OCI-LY7 (cell line): ENCODE measurements around the gene SOWAHD.

Experiments used
- EZH2phosphoT487 ChIP-seq: fragments of 200-600 bp; sonication (generic); IDR thresholded peaks from 2 replicates; pipeline ENCODE4 v1.6.1; 2018; ENCODE audit warnings: low read depth, borderline replicate concordance, mild to moderate bottlenecking, mixed run types, antibody characterized with exemption, low read length, moderate library complexity, mixed read lengths
- TF ChIP-seq, protein P1 (sequence below): fragments of 200-600 bp; sonication (generic); conservative IDR thresholded peaks from 2 replicates; pipeline ENCODE4 v1.5.1; 2014; ENCODE audit warnings: mild to moderate bottlenecking, antibody characterized with exemption, low read length, moderate library complexity, mixed read lengths

DNA sequence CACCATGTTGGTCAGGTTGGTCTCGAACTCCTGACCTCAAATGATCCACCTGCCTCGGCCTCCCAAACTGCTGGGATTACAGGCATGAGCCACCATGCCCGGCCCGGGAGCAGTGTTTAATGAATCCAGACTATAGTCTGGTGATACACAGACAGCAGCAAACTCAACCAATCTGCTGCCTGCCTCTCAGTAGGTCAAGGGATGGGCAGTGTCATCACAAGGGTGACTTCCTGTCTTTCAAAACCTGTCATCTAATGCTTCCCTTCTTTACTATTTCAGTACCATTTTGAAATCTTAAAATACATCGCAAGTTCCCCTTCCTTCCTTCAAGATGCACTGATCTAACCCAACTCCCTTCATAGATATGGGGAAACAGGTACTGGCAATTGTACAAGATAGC, 24.6 kb downstream of the SOWAHD start:
- TF ChIP-seq, protein P1, sequence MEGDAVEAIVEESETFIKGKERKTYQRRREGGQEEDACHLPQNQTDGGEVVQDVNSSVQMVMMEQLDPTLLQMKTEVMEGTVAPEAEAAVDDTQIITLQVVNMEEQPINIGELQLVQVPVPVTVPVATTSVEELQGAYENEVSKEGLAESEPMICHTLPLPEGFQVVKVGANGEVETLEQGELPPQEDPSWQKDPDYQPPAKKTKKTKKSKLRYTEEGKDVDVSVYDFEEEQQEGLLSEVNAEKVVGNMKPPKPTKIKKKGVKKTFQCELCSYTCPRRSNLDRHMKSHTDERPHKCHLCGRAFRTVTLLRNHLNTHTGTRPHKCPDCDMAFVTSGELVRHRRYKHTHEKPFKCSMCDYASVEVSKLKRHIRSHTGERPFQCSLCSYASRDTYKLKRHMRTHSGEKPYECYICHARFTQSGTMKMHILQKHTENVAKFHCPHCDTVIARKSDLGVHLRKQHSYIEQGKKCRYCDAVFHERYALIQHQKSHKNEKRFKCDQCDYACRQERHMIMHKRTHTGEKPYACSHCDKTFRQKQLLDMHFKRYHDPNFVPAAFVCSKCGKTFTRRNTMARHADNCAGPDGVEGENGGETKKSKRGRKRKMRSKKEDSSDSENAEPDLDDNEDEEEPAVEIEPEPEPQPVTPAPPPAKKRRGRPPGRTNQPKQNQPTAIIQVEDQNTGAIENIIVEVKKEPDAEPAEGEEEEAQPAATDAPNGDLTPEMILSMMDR: no peak
- TF ChIP-seq EZH2phosphoT487: no peak
